Hepatocyte (in vitro differentiated cells): ENCODE data around the gene C3orf49.

ENCODE experiments used
- EZH2 ChIP-seq: fragments of 200-600 bp; sonication (generic); IDR thresholded peaks from 2 replicates; pipeline ENCODE4 v1.6.1; 2016; ENCODE audit warnings: antibody characterized with exemption, mild to moderate bottlenecking, borderline replicate concordance
- EZH2phosphoT487 ChIP-seq: fragments of 200-600 bp; sonication (generic); IDR thresholded peaks from one replicate; pipeline ENCODE4 v1.6.1; 2018; ENCODE audit warnings: antibody characterized with exemption, mild to moderate bottlenecking, low read depth, moderate library complexity; ENCODE audit not compliant: unreplicated experiment, severe bottlenecking

- TF ChIP-seq EZH2phosphoT487: no peak
- no peak for TF ChIP-seq EZH2
Observed at GRCh38 chr3:63807961-63808565, 11.0 kb upstream of the C3orf49 start.
